Activated T-cell treated with anti-CD3 and anti-CD28 coated beads, Interleukin-2, amount 50 U/mL, for 48 hours (primary cell): Measurements from ENCODE around the gene CLCN1.
A peak's percentile ranks its signal among the peaks of the same experiment; 100 is the strongest.

Experiments
- DNase-seq, 2 experiments: peaks; one replicate each; pipeline ENCODE4 v3.0.0-alpha.2; 2020

The CLCN1 gene

GRCh38 chr7:143369678-143370651 lies 54.1 kb downstream of the CLCN1 start:
- DNase-seq: no peak

DNA sequence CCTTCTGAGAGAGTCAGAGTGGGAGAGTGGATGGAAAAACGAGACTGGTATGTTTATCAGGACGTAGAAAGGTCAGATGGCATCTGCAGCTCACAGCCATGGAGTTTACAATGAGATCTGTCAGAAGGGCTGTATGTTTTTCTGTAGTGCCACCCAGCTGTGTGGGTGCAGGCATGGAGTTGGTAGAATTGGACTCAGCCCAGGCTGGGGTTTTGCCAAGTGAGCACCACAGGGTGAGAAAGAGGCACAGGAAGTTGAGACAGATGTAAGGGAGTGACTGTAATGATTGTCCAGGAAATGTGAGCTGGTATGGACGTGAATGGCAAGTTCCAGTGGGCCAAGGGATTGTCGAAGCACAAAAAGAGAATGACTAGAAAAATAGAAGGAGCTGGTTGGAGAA lies 56.2 kb downstream of the CLCN1 start:
- peak; percentile 68 to 72 for DNase-seq

- DNase-seq: no peak
Observed at GRCh38 chr7:143373255-143373794, 57.4 kb downstream of the CLCN1 start.

DNA sequence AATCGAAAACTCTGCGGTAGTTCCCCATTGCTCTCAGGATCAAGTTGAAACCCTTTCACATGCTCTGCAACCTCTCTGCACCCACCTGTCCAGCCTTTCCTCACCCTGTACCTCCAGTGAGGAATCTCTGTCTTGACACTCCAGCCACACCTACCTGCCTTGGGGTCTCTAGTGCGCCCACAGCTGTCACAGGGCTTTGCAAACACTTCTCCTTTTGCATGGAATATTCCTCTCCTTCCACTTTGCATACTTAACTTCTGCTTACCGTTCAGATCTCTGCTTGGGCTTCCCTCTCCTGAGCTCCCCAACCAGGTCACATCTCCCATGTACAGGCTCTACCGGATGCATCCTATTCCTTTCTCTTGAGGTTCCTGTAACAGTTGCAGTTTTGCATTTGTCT lies 58.6 kb downstream of the CLCN1 start:
- no peak for DNase-seq

DNA sequence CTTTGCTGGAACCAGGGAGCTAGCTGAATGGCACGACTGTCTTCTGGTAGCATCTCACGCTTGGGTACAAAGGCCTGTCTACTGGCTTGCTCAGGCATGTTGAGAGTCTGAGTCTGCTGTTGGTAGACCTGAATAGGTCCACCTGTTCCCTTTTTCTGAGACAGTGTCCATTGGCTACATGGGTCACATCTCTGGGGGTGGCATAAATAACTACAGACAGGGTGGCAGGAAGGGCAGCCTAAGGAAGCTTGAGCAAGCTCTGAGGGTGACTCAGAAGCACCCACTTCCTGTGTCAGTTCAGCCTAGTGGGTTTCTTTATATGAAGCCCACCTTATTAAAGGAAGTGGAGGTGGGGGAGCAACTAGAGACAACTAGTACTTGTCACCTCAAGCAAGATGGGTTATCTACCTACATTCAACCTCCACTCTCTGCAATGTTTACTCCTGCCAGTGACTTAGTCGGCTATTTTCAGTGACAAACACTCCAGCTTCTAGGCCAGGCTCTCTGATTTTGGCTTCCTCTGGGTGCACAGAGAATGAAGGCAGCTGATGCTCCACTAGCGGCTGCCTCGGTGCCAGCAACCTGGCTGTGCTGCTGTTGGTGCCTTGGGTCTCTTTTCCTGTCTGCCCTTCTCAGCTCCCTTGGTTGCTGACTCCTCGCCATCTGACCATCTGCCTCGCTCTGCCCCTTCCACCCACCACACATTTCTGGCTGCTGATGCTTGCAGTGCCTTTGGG lies 59.6 kb downstream of the CLCN1 start:
- DNase-seq: peak; percentile 51 to 59

- no peak for DNase-seq
Observed at GRCh38 chr7:143376396-143376795, 60.5 kb downstream of the CLCN1 start.

- DNase-seq: no peak
Observed at GRCh38 chr7:143379611-143380259, 63.8 kb downstream of the CLCN1 start.

DNA sequence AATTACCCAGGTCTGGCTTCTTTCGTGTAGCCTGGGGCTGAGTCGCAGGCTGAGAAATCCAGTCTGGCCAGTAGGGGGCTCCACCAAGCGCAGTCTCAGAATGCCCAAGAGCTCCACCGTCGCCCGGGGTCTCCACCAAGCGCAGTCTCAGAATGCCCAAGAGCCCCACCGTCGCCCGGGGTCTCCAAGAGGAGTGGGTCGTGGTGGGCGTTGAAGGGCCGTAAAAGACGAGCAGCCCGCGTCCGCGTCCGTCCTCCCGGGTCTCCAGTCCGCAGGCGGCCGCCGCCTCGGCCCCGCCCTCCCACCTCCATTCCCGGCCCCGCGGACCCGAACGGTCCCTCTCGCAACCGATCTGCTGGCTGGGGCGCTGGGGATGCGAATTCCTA lies 64.3 kb downstream of the CLCN1 start:
- peak; percentile 93 to 95 for DNase-seq

DNA sequence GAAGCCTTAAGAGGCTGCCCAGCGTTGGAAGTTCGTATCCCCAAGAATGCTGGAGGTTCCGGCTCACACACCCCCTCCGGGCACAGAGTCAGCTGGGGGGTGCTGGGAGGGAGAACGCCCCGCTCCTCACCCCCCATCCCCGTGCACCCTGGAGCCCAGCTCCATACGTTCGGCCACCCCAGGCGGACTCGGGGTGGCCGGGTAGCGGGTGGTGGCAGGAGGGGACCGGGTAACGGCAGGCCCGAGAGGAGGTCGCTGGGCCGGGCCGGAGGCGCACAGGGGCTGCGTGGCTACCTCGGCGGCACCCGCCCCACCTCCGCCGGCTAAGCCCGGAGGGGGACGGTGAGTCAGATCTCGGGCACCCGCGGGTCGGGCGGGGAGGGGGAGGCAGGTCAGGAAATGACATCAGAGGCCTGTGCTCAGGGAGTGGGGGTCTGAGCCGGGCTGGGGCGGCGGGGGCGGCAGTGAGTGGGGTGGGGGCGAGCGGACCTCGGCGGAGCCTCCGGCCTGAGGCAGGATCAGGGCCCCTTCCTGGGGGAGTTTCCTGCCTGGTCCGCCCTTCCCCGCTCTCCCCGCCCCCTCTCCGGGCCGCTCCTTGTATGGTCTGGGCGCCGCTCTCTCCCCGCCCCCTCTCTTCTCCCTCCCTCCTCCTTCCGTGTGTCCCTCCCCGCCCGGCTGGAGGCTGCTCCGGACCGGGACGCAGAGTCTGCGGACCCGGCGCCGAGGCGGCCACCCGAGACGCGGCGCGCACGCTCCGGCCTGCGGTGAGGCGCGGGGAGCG lies 64.9 kb downstream of the CLCN1 start, which contains the start of gene ZYX:
Gene ZYX, plus strand, starts transcription at position 700 of the 781 bp plus-strand sequence. CDS start 227 bp downstream, outside the sequence.
- DNase-seq: peak; percentile 90 to 93

DNA sequence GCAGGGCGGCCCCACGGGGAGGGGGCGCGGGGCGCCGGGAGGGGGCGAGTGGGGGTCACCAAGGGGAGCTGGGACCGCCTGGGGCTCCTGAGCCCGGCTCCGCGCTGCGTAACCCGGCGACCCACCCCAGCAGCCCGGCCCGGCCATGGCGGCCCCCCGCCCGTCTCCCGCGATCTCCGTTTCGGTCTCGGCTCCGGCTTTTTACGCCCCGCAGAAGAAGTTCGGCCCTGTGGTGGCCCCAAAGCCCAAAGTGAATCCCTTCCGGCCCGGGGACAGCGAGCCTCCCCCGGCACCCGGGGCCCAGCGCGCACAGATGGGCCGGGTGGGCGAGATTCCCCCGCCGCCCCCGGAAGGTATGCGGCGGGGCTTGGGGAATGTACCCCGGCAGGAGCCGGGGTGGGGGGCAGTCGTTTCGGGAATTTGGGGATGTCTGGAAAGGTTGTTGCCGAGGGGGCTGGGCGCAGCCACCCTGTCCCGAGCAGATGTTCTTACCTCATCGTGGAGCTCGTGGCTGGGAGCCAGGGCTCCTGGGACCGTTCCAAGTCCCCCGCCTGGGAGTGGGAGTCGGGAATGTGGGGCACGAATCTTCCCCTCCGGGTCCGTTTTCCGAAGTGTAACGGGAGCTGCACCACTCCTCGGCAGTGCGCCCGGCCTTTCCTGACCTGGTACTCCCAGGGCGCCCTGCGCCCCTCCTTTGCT lies 65.7 kb downstream of the CLCN1 start:
- DNase-seq: peak in 1 of 2 experiments; percentile 32

DNA sequence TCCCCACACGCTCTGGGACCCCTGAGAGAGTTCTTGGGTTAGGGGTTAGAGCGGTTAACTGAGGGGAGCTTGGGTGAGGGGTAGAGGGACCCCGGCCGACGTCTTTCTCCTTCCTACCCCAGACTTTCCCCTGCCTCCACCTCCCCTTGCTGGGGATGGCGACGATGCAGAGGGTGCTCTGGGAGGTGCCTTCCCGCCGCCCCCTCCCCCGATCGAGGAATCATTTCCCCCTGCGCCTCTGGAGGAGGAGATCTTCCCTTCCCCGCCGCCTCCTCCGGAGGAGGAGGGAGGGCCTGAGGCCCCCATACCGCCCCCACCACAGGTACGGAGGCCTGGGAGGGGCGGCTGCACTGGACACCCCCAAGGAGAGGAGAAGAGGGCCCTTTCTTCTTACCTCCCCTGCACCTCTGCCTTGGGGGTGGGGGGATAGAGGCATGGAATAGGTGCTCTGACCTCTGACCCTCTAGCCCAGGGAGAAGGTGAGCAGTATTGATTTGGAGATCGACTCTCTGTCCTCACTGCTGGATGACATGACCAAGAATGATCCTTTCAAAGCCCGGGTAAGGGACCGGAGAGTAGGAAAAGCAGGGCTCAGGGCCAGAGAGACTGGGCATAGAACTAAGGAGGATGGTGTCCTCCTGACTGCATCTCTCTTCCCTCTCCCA lies 66.3 kb downstream of the CLCN1 start:
- DNase-seq: no peak

GRCh38 chr7:143382791-143383641 lies 67.1 kb downstream of the CLCN1 start:
- no peak for DNase-seq

GRCh38 chr7:143383642-143383957 lies 67.7 kb downstream of the CLCN1 start:
- DNase-seq: no peak

- DNase-seq: no peak
Observed at GRCh38 chr7:143384148-143384547, 68.2 kb downstream of the CLCN1 start.

DNA sequence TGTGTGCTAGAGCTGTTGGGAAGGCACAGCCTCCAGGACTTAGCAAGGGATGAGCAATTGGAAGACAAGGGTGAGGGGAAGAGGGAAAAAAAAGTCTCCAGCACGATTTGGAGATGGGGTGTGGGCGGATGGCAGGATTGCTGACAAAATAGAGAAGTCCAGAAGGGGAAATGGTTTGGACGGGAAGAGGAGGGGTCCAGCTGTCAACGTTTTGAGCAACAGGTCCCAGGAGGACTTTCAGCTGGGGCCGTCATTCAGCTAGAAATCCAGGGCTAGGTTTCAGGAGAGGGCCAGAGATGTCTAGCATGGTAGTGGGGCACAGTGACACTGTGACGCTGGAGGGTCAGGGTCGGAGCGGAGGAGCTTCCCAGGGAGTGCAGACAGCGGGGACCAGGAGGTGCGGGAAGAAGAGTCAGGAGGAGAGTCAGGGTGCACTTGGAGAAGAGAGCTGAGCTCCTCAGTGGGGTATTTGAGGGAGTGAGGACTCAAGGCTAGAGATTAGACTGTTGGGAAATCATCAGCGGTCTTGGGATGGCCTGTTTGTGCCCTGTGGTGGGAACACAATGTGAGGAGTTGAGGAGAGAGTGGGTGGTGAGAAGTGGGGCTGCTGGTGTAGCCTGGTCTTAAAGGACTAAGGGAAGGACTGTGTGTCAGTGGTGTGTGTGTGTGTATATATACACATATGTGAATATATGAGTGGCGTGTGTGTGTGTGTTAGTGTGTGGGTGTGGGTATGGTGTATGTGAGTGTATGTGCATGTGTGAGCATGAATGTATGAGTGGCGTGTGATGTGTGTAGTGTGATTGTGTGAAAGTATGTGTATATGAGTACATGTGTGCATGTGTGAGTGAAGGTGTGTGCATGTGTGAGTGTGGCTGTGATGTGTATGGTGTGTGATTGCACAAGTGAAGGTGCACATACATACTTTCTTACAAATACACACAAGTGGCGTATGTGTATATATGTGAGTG lies 69.0 kb downstream of the CLCN1 start:
- DNase-seq: no peak

- DNase-seq: peak in 1 of 2 experiments; percentile 31
Observed at GRCh38 chr7:143385891-143386781, 70.2 kb downstream of the CLCN1 start.

DNA sequence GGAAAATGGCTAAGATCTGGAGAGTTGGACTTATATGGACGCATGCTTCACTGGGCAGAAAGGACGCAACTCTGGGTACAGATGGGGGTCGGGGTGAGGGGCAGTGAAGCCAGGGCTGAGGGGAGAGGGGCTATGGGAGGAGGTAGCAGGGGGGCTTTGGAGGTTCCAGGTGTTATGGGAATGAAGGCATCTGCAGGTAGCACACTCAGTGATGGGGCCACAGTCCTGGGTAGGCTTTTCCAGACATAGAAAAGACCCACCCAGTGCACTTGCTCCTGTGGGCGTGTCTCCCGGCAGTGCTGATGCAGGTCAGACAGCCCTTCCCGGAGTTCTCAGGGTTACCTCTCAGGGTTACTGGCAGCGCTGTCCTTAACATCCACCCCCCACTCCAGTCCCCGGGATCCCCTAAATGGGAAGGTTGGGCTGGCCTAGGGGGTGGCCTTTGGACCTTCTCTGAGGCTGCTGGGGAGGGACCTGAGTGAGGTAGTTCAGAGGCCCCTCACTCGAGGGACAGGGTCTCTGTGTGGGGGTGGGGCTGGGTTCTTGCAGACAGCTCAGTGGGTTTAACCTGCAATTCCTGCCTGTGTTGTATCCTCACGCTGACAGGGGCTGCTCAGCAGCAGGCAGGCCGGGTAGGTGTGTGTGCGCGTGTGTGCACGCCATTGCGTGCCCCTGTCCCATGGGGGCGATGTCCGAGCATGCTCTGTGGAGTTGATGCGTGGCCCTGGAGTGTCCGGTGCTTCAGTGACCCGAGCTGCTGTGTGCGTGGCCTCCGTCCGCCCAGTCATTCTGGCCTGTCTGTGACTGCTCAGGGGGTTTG lies 71.5 kb downstream of the CLCN1 start:
- DNase-seq: no peak
